Measurements from ENCODE around the gene PLA2G3. TPM values are rescaled to one million over a fixed set of nuclear protein-coding genes. Genes with fewer than 3 reads are reported as not detected.

Gene PLA2G3
- total RNA-seq, 1 donor = 0.36 TPM

- Histone ChIP-seq H3K27me3 (ENCODE audit: insufficient read depth, low read length) (peaks cover 37% of the 10 kb centered on the region), H4K20me1 (ENCODE audit: insufficient read depth, low read length) (no peaks in the 10 kb centered on the region), H3K9me3 (ENCODE audit: low read depth, low read length) (no peaks in the 10 kb centered on the region), H2AFZ (ENCODE audit: low read length) (no peak overlapping the region), H3K4me1 (ENCODE audit: insufficient read depth, low read length) (no peaks in the 10 kb centered on the region), H3K36me3 (ENCODE audit: insufficient read depth, low read length) (no peaks in the 10 kb centered on the region), H3K4me3 (ENCODE audit: insufficient read depth, low read length) (no peak overlapping the region), H3K27ac (ENCODE audit: low read depth, low read length) (no peak overlapping the region), H3K79me2 (ENCODE audit: insufficient read depth, low read length) (no peaks in the 10 kb centered on the region), H3K4me2 (ENCODE audit: insufficient read depth, low read length) (no peak overlapping the region)
- no peak for TF ChIP-seq CTCF (IDR thresholded peaks at IDR 0.05; ENCODE audit: extremely low read depth, low read depth, low read length)
- peak; percentile 50 for DNase-seq (ENCODE audit: insufficient read length, low spot score, missing footprints)
Observed at GRCh38 chr22:31139066-31139465, 1.2 kb downstream of the PLA2G3 start.

DNA sequence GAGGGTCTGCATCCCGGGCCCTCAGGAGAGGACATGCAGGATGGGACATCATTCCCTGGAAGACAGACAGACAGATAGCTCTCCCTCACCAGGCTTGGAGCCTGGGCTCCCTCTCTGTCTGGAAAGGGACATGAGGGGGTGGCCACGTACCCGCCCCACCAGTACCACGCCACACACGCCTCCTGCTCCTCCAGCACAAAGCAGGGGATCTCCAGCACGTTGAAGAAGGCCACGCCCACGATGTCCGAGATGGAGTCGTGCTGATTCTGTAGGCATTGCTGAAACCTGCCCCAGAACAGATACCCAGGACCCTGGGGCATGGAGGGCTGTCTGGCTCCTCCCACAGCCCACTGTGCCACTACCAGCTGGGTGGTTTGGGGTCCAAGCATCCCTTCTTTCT lies 2.2 kb downstream of the PLA2G3 start:
- no peak overlapping the region for H2AFZ ChIP-seq (ENCODE audit: low read length)
- TF ChIP-seq CTCF (IDR thresholded peaks at IDR 0.05; ENCODE audit: extremely low read depth, low read depth, low read length) = no peak
- no peaks in the 10 kb centered on the region for H3K36me3 ChIP-seq (ENCODE audit: insufficient read depth, low read length)
- H3K4me2 ChIP-seq (ENCODE audit: insufficient read depth, low read length) = no peak overlapping the region
- H3K27me3 ChIP-seq (ENCODE audit: insufficient read depth, low read length) = peaks cover 37% of the 10 kb centered on the region
- H3K9me3 ChIP-seq (ENCODE audit: low read depth, low read length) = no peaks in the 10 kb centered on the region
- no peak overlapping the region for H3K27ac ChIP-seq (ENCODE audit: low read depth, low read length)
- no peaks in the 10 kb centered on the region for H3K4me1 ChIP-seq (ENCODE audit: insufficient read depth, low read length)
- no peak overlapping the region for H3K4me3 ChIP-seq (ENCODE audit: insufficient read depth, low read length)
- peak; percentile 56 for DNase-seq (ENCODE audit: insufficient read length, low spot score, missing footprints)
- H3K79me2 ChIP-seq (ENCODE audit: insufficient read depth, low read length) = no peaks in the 10 kb centered on the region
- no peaks in the 10 kb centered on the region for H4K20me1 ChIP-seq (ENCODE audit: insufficient read depth, low read length)

DNA sequence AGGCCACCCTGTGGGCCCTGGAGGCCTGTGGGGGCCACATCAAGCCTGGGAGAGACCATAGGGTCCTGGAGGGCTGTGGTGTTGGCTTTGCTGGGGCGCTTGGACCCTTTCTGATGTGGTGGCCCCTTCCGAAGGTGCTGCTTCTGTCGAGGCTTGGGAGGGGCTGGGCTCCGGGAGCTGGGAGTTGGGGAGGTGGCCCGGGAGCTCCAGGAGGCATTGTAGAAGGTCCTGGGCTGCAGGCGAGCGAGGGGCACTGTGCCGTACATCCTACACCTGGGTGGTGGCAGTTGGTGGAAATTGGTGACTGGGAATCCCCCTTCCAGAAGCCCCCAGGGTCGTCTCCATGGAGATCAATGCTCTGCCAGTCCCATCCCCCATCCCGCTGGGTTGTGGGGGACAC lies 2.6 kb downstream of the PLA2G3 start:
- H2AFZ ChIP-seq (ENCODE audit: low read length) = no peak overlapping the region
- H3K4me3 ChIP-seq (ENCODE audit: insufficient read depth, low read length) = no peak overlapping the region
- no peak overlapping the region for H3K27ac ChIP-seq (ENCODE audit: low read depth, low read length)
- H3K27me3 ChIP-seq (ENCODE audit: insufficient read depth, low read length) = peaks cover 37% of the 10 kb centered on the region
- H3K4me1 ChIP-seq (ENCODE audit: insufficient read depth, low read length) = no peaks in the 10 kb centered on the region
- no peaks in the 10 kb centered on the region for H3K36me3 ChIP-seq (ENCODE audit: insufficient read depth, low read length)
- no peak overlapping the region for H3K4me2 ChIP-seq (ENCODE audit: insufficient read depth, low read length)
- H3K9me3 ChIP-seq (ENCODE audit: low read depth, low read length) = no peaks in the 10 kb centered on the region
- H4K20me1 ChIP-seq (ENCODE audit: insufficient read depth, low read length) = no peaks in the 10 kb centered on the region
- H3K79me2 ChIP-seq (ENCODE audit: insufficient read depth, low read length) = no peaks in the 10 kb centered on the region
- no peak for DNase-seq (ENCODE audit: insufficient read length, low spot score, missing footprints)
- no peak for TF ChIP-seq CTCF (IDR thresholded peaks at IDR 0.05; ENCODE audit: extremely low read depth, low read depth, low read length)

DNA sequence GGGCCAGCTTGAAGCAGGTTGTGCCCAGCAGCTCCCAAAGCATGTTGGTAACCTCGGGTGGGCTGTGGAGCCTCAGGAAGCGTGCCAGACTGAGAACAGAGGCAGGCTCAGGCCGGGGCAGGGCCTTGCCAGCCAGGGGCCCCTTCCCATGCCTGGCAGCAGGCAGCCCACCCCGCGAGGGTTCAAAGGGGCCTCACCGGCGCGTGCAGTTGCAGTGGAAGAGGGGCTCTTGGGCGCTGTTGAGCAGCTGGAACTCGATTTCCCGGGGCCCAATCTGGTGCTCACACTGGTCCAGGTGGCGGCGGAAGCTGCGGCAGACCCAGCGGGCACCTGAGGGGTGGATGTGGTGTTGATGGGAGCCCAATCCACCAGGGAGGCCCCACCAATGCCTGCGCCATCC lies 3.6 kb downstream of the PLA2G3 start:
- Histone ChIP-seq H3K27ac (ENCODE audit: low read depth, low read length) (no peak overlapping the region), H3K9me3 (ENCODE audit: low read depth, low read length) (no peaks in the 10 kb centered on the region), H3K4me2 (ENCODE audit: insufficient read depth, low read length) (no peak overlapping the region), H3K36me3 (ENCODE audit: insufficient read depth, low read length) (no peaks in the 10 kb centered on the region), H3K79me2 (ENCODE audit: insufficient read depth, low read length) (no peaks in the 10 kb centered on the region), H3K27me3 (ENCODE audit: insufficient read depth, low read length) (peaks cover 34% of the 10 kb centered on the region), H2AFZ (ENCODE audit: low read length) (no peak overlapping the region), H3K4me3 (ENCODE audit: insufficient read depth, low read length) (no peak overlapping the region), H3K4me1 (ENCODE audit: insufficient read depth, low read length) (no peaks in the 10 kb centered on the region), H4K20me1 (ENCODE audit: insufficient read depth, low read length) (no peaks in the 10 kb centered on the region)
- no peak for DNase-seq (ENCODE audit: insufficient read length, low spot score, missing footprints)
- TF ChIP-seq CTCF (IDR thresholded peaks at IDR 0.05; ENCODE audit: extremely low read depth, low read depth, low read length) = no peak
